ENCODE measurements around the gene GARS1. TPM values are rescaled to one million over a fixed set of nuclear protein-coding genes. Genes with fewer than 3 reads are reported as not detected.

Gene GARS1
- total RNA-seq, 4 donors from 2014 or later: 43.6 to 71.0 (median 63.0) TPM

DNA sequence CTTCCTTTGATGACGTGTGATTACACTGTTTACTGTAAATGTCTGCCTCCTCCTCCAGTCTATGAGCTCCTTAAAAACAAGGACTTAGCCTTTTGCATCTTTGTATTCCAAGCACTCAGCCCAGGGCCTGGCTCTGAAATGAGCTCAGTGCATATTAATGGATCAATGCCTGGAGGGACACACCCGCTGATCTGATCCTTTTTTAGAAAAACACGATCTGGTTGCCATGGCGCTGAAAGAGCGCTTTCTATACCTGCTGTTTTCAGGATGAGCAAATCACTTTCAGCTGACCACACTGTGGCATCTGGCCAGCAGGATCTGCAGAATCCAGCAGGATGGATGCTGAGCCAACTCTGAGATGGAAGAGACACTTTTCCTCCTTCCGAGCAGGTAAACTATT, 37.8 kb upstream of the GARS1 start:
- intact Hi-C loops (cut with DNase I): no loop called here
- no peak for TF ChIP-seq EP300 (IDR thresholded peaks at IDR 0.05)
- 73% methylated on average over 6 of the region's 6 CpGs for WGBS

DNA sequence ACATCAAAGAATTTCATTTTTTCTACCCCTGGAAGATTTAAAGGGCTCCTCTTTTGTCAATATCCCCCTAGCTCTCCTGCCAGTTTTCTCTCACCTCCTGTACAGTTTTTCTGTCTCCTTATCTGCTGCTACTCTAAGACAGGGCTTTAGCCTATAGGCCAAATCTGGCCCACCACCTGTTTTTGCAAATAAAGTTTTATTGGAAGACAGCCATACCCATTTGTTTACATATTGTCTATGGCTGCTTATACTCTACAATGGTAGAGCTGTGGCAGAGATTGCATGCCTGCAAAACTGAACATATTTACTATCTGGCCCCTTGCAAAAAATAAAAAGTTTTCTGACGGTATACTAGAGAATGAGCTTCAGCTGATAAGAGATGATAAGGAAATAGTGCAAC, 37.4 kb upstream of the GARS1 start:
- intact Hi-C loops (cut with DNase I): no loop called here
- TF ChIP-seq, protein P1, sequence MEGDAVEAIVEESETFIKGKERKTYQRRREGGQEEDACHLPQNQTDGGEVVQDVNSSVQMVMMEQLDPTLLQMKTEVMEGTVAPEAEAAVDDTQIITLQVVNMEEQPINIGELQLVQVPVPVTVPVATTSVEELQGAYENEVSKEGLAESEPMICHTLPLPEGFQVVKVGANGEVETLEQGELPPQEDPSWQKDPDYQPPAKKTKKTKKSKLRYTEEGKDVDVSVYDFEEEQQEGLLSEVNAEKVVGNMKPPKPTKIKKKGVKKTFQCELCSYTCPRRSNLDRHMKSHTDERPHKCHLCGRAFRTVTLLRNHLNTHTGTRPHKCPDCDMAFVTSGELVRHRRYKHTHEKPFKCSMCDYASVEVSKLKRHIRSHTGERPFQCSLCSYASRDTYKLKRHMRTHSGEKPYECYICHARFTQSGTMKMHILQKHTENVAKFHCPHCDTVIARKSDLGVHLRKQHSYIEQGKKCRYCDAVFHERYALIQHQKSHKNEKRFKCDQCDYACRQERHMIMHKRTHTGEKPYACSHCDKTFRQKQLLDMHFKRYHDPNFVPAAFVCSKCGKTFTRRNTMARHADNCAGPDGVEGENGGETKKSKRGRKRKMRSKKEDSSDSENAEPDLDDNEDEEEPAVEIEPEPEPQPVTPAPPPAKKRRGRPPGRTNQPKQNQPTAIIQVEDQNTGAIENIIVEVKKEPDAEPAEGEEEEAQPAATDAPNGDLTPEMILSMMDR (IDR thresholded peaks at IDR 0.05): no peak
- TF ChIP-seq POLR2A (IDR thresholded peaks at IDR 0.05; ENCODE audit: low read depth): no peak
- TF ChIP-seq POLR2AphosphoS5 (IDR thresholded peaks at IDR 0.05): no peak
- Histone ChIP-seq H3K4me3 (no peak overlapping the region), H3K9me3 (no peaks in the 10 kb centered on the region), H3K4me1 (peaks cover under 1 to 4% (median 2%) of the 10 kb centered on the region in 4 donors), H3K27me3 (no peaks in the 10 kb centered on the region), H3K27ac (replicated peaks in 1 of 4) (no peak overlapping the region), H3K36me3 (peaks cover 0 to 38% (median 18%) of the 10 kb centered on the region in 4 donors)
- WGBS: 97% methylated on average over 1 of the region's 1 CpG
- no peak for DNase-seq (ENCODE audit: extremely low spot score)

More for the DNA sequence above, 37.8 kb upstream of the GARS1 start:
- no peaks in the 10 kb centered on the region for H3K27me3 ChIP-seq
- H3K4me3 ChIP-seq: no peak overlapping the region
- H3K9me3 ChIP-seq: no peaks in the 10 kb centered on the region
- H3K27ac ChIP-seq (replicated peaks in 1 of 4): peak overlapping the region in 1 of 4 donors; percentile 13
- peaks cover 0 to 34% (median 16%) of the 10 kb centered on the region in 4 donors for H3K36me3 ChIP-seq
- H3K4me1 ChIP-seq: peaks cover 0 to 4% (median 2%) of the 10 kb centered on the region in 4 donors
- peak; percentile 83 for DNase-seq (ENCODE audit: extremely low spot score)

DNA sequence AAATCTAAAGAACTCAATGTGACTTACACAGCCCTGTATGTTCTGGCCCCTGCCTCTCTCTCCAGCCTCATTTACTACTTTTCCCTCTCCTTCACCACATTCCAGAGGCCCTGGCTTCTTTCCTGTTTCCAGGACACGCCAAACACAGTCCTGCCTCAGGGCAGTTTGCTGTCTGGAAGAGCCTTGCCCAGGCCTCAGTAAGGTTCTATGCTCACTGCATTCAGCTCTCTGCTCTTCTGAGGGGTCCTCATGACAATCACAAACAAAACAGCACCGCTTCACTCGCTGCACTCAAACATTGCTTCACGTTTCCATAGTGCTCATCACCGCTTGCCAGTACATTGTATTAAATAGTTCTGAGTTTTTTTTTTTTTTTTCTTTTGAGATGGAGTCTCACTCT, 35.1 kb upstream of the GARS1 start:
- no peak overlapping the region for H3K27ac ChIP-seq (replicated peaks in 1 of 4)
- WGBS: 82% methylated on average over 5 of the region's 5 CpGs
- H3K27me3 ChIP-seq: no peaks in the 10 kb centered on the region
- no peaks in the 10 kb centered on the region for H3K9me3 ChIP-seq
- no peak overlapping the region for H3K4me3 ChIP-seq
- peaks cover 8 to 20% (median 16%) of the 10 kb centered on the region in 4 donors for H3K4me1 ChIP-seq
- no peak for DNase-seq (ENCODE audit: extremely low spot score)
- intact Hi-C loops (cut with DNase I): loop anchor here (5.0 kb wide), 1 partner anchor 47 kb away; no protein-coding TSS in a partner anchor
- TF ChIP-seq, protein P1 (IDR thresholded peaks at IDR 0.05): no peak
- TF ChIP-seq POLR2A (IDR thresholded peaks at IDR 0.05; ENCODE audit: low read depth): no peak
- TF ChIP-seq POLR2AphosphoS5 (IDR thresholded peaks at IDR 0.05): no peak
- TF ChIP-seq EP300 (IDR thresholded peaks at IDR 0.05): no peak
- H3K36me3 ChIP-seq: peaks cover 0 to 55% (median 30%) of the 10 kb centered on the region in 4 donors

DNA sequence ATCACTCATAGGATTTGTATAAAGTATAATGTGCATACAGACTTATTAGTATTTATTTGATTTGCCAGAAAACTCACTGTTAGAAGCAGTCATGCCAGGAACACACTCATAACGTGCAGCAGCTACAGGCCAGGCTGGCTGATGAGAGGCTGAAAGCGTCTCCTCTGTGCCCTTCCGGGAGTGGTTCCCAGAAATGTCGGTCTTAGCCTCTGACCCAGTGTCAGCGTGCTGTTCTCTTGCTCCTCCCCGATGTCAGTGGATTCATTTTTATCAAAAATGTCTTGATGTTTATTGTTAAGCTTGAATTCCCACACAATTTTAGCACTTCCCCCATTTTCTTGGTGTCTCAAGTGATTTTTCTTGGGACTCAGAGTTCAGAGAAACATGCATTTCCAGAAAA, 33.3 kb upstream of the GARS1 start:
- WGBS: 82% methylated on average over 6 of the region's 6 CpGs
- Histone ChIP-seq H3K9me3 (no peaks in the 10 kb centered on the region), H3K27me3 (no peaks in the 10 kb centered on the region), H3K27ac (replicated peaks in 1 of 4) (no peak overlapping the region), H3K4me3 (no peak overlapping the region), H3K4me1 (peaks cover 8 to 20% (median 16%) of the 10 kb centered on the region in 4 donors), H3K36me3 (peaks cover 0 to 71% (median 38%) of the 10 kb centered on the region in 4 donors)
- TF ChIP-seq EP300 (IDR thresholded peaks at IDR 0.05) (no peak), POLR2A (IDR thresholded peaks at IDR 0.05; ENCODE audit: low read depth) (no peak), POLR2AphosphoS5 (IDR thresholded peaks at IDR 0.05) (no peak)
- TF ChIP-seq, protein P1 (IDR thresholded peaks at IDR 0.05): no peak
- no peak for DNase-seq (ENCODE audit: extremely low spot score)
- intact Hi-C loops (cut with DNase I): loop anchor here (5.0 kb wide), 1 partner anchor 49 kb away; no protein-coding TSS in a partner anchor

DNA sequence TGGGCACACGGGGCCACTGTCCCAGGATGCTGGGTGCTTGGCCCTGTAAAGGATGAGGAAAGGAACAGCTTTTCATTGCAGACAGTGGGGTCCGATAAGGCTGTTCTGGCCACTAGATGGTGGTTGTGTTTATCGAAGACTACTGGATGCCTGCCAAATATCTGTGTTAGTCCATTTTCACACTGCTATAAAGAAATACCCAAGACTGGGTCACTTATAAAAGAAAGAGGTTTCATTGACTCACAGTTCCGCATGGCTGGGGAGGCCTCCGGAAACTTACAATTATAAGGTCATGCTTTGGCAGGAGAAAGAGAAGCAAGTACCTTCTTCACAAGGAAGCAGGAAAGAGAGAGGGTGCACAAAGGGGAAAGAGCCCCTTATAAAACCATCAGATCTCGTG, 32.2 kb upstream of the GARS1 start:
- H3K27me3 ChIP-seq: no peaks in the 10 kb centered on the region
- no peak for DNase-seq (ENCODE audit: extremely low spot score)
- no peak overlapping the region for H3K27ac ChIP-seq (replicated peaks in 1 of 4)
- peaks cover 0 to 71% (median 49%) of the 10 kb centered on the region in 4 donors for H3K36me3 ChIP-seq
- H3K4me1 ChIP-seq: peaks cover 8 to 20% (median 15%) of the 10 kb centered on the region in 4 donors
- no peaks in the 10 kb centered on the region for H3K9me3 ChIP-seq
- intact Hi-C loops (cut with DNase I): loop anchor here (5.0 kb wide), 1 partner anchor 50 kb away; no protein-coding TSS in a partner anchor
- WGBS: 47% methylated on average over 6 of the region's 6 CpGs
- no peak overlapping the region for H3K4me3 ChIP-seq
- TF ChIP-seq EP300 (IDR thresholded peaks at IDR 0.05): no peak

DNA sequence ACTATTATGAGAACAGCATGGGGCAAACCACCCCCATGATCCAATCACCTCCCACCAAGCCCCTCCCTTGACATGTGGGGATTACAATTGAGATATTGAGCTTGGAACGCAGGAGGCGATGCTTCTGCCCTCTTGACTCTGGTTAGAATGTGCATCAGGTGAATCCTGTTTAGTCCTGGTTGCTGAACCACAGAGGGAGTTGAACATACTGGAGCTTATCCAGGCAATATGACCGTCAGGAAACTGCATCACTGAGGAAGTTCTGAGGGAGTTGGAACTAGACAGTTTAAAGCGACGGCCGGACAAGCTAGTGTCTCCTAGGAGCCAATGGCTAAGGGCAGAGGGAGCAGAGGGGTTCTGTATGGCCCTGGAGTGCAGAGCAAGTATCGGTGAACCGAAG, 31.8 kb upstream of the GARS1 start:
- H3K27me3 ChIP-seq: no peaks in the 10 kb centered on the region
- no peak overlapping the region for H3K27ac ChIP-seq (replicated peaks in 1 of 4)
- TF ChIP-seq POLR2AphosphoS5 (IDR thresholded peaks at IDR 0.05) (no peak), EP300 (IDR thresholded peaks at IDR 0.05) (no peak), POLR2A (IDR thresholded peaks at IDR 0.05; ENCODE audit: low read depth) (no peak)
- TF ChIP-seq, protein P1 (IDR thresholded peaks at IDR 0.05): no peak
- H3K9me3 ChIP-seq: no peaks in the 10 kb centered on the region
- H3K4me3 ChIP-seq: no peak overlapping the region
- DNase-seq (ENCODE audit: extremely low spot score): no peak
- H3K36me3 ChIP-seq: peaks cover 0 to 73% (median 51%) of the 10 kb centered on the region in 4 donors
- 88% methylated on average over 8 of the region's 8 CpGs for WGBS
- H3K4me1 ChIP-seq: peaks cover 8 to 20% (median 15%) of the 10 kb centered on the region in 4 donors
- intact Hi-C loops (cut with DNase I): loop anchor here (5.0 kb wide), 1 partner anchor 51 kb away; no protein-coding TSS in a partner anchor

Measured in esophagus muscularis mucosa (tissue), 4 donors.